GM19035 (cell line): ENCODE data around the gene MCUB.

ENCODE experiments used
- ATAC-seq: cut with Tn5 transposase; IDR thresholded peaks from one replicate; pipeline ENCODE4 v1.9.1; 2021; ENCODE audit not compliant: unreplicated experiment

Gene MCUB

GRCh38 chr4:109728385-109728784, 168.3 kb downstream of the MCUB start:
- no peak for ATAC-seq

GRCh38 chr4:109729117-109729717, 169.2 kb downstream of the MCUB start:
- ATAC-seq, result no peak

- ATAC-seq, result peak; percentile 84
These were observed 169.9 kb downstream of the MCUB start, which contains the start of gene PLA2G12A for GRCh38 chr4:109729718-109730618. Gene PLA2G12A (minus strand): TSS chr4:109730070. CDS start chr4:109729809, 261 bp downstream.

GRCh38 chr4:109730619-109731545, 170.8 kb downstream of the MCUB start:
- no peak for ATAC-seq

GRCh38 chr4:109733728-109734127, 173.7 kb downstream of the MCUB start:
- ATAC-seq, result no peak

GRCh38 chr4:109735566-109736365, 175.7 kb downstream of the MCUB start:
- no peak for ATAC-seq
